ENCODE results near the gene ADAM10. TPM values are rescaled to one million over a fixed set of nuclear protein-coding genes. Genes with fewer than 3 reads are reported as not detected.

Gene ADAM10
- polyA plus RNA-seq, 1 of the 3 experiments (the other 2 are of a cell fraction), result 83.5 TPM

- no peak overlapping the region for H3K27ac ChIP-seq (ENCODE audit: low read depth in 2 of 2, low read length in 1 of 2)
- H3K36me3 ChIP-seq (replicated peaks in 1 of 2; ENCODE audit: control insufficient read depth in 1 of 2, insufficient read depth in 2 of 2, low read length in 1 of 2), result peaks cover 11% of the 10 kb centered on the region in 2 experiments
- H4K20me1 ChIP-seq (ENCODE audit: insufficient read depth), result no peaks in the 10 kb centered on the region
- no peak overlapping the region for H3K9ac ChIP-seq
- no peak for TF ChIP-seq MEF2A (IDR thresholded peaks at IDR 0.05; ENCODE audit: borderline replicate concordance, low read depth)
- TF ChIP-seq FOXJ3 (CRISPR knock-in tag; IDR thresholded peaks at IDR 0.05), result no peak
- no peak for TF ChIP-seq MXI1 (IDR thresholded peaks at IDR 0.05; ENCODE audit: low read depth, low read length)
- TF ChIP-seq EP300 (IDR thresholded peaks at IDR 0.05; ENCODE audit: borderline replicate concordance in 1 of 2, low read depth in 1 of 2, low read length in 1 of 2), result no peak
- TF ChIP-seq TCF12 (IDR thresholded peaks at IDR 0.05), result no peak
- no peak for TF ChIP-seq EZH2phosphoT487 (IDR thresholded peaks at IDR 0.05; ENCODE audit: borderline replicate concordance, low read depth)
- TF ChIP-seq NRF1 (IDR thresholded peaks at IDR 0.05; ENCODE audit: low read depth, low read length), result no peak
- 100% methylated on average over 2 of the region's 2 CpGs for WGBS (ENCODE audit: low lambda C conversion rate)
- no peaks in the 10 kb centered on the region for H3K79me2 ChIP-seq (ENCODE audit: insufficient read depth)
- H3K9me2 ChIP-seq, result no peaks in the 10 kb centered on the region
- H3K27me3 ChIP-seq (ENCODE audit: insufficient read depth), result no peaks in the 10 kb centered on the region
- H3F3A ChIP-seq (replicated peaks; ENCODE audit: insufficient read depth), result no peaks in the 10 kb centered on the region
- ChIA-PET POLR2A (no interaction called here), CTCF (interaction anchor here (1.3 kb wide), 1 partner anchor 401 kb away, joined by 4 read pairs; no protein-coding TSS in a partner anchor)
- no peak for DNase-seq
- no peak overlapping the region for H3K4me2 ChIP-seq
- no peak overlapping the region for H3K4me3 ChIP-seq (ENCODE audit: low read depth in 2 of 2, low read length in 1 of 2)
- H2AFZ ChIP-seq (ENCODE audit: low read depth), result no peak overlapping the region
- H3K4me1 ChIP-seq (ENCODE audit: control insufficient read depth in 1 of 2, insufficient read depth in 2 of 2, low read depth in 1 of 2, low read length in 1 of 2), result no peaks in the 10 kb centered on the region
- H3K9me3 ChIP-seq, result no peaks in the 10 kb centered on the region
Measured at GRCh38 chr15:58671186-58671585, 78.3 kb downstream of the ADAM10 start.

- H3K9ac ChIP-seq, result no peak overlapping the region
- TF ChIP-seq CHD2 (IDR thresholded peaks at IDR 0.05; ENCODE audit: low read length, partially characterized antibody) (no peak), EP300 (IDR thresholded peaks at IDR 0.05; ENCODE audit: borderline replicate concordance in 1 of 2, low read depth in 1 of 2, low read length in 1 of 2) (no peak), RXRA (IDR thresholded peaks at IDR 0.05; ENCODE audit: borderline replicate concordance, low read depth) (no peak), RAD21 (IDR thresholded peaks at IDR 0.05; ENCODE audit: low read length) (no peak), FOXM1 (IDR thresholded peaks at IDR 0.05; ENCODE audit: low read depth) (no peak), JUND (IDR thresholded peaks at IDR 0.05) (no peak), USF1 (IDR thresholded peaks at IDR 0.05; ENCODE audit: borderline replicate concordance, low read depth) (no peak), SIN3A (IDR thresholded peaks at IDR 0.05; ENCODE audit: borderline replicate concordance, low read depth, low read length) (no peak), NFIC (IDR thresholded peaks at IDR 0.05; ENCODE audit: borderline replicate concordance) (no peak), MAX (IDR thresholded peaks at IDR 0.05; ENCODE audit: low read depth) (no peak), RCOR1 (IDR thresholded peaks at IDR 0.05; ENCODE audit: low read length) (no peak)
- ChIA-PET CTCF (no interaction called here), POLR2A (no interaction called here)
- DNase-seq, result no peak
- H3K4me1 ChIP-seq (ENCODE audit: control insufficient read depth in 1 of 2, insufficient read depth in 2 of 2, low read depth in 1 of 2, low read length in 1 of 2), result no peaks in the 10 kb centered on the region
- no peaks in the 10 kb centered on the region for H4K20me1 ChIP-seq (ENCODE audit: insufficient read depth)
- H3F3A ChIP-seq (replicated peaks; ENCODE audit: insufficient read depth), result no peaks in the 10 kb centered on the region
- peaks cover 13 to 16% of the 10 kb centered on the region in 2 experiments for H3K36me3 ChIP-seq (replicated peaks in 1 of 2; ENCODE audit: control insufficient read depth in 1 of 2, insufficient read depth in 2 of 2, low read length in 1 of 2)
- H3K4me3 ChIP-seq (ENCODE audit: low read depth in 2 of 2, low read length in 1 of 2), result no peak overlapping the region
- no peak overlapping the region for H2AFZ ChIP-seq (ENCODE audit: low read depth)
- H3K79me2 ChIP-seq (ENCODE audit: insufficient read depth), result no peaks in the 10 kb centered on the region
- H3K27ac ChIP-seq (ENCODE audit: low read depth in 2 of 2, low read length in 1 of 2), result no peak overlapping the region
- no peaks in the 10 kb centered on the region for H3K9me2 ChIP-seq
- no peaks in the 10 kb centered on the region for H3K27me3 ChIP-seq (ENCODE audit: insufficient read depth)
- H3K9me3 ChIP-seq, result no peaks in the 10 kb centered on the region
- 65% methylated on average over 1 of the region's 1 CpG for WGBS (ENCODE audit: low lambda C conversion rate)
- H3K4me2 ChIP-seq, result no peak overlapping the region
Measured at GRCh38 chr15:58669108-58669507, 80.4 kb downstream of the ADAM10 start.

Measured in SK-N-SH (cell line).